Fibroblast of lung (primary cell): ENCODE measurements around the gene RNLS. TPM values are rescaled to one million over a fixed set of nuclear protein-coding genes. Genes with fewer than 3 reads are reported as not detected.

Experiments
- DNase-seq, 2 donors: peaks; one replicate each; pipeline versions ENCODE4 v3.0.0 to v3.0.0-alpha.2; 2010; ENCODE audit warnings: low read depth in 2 of 2
- H2AFZ ChIP-seq: 2 replicates; pipeline ENCODE4 v1.5.1; 2012; ENCODE audit warnings: low read length, control low read depth, inconsistent platforms
- H3K27ac ChIP-seq: 2 replicates; pipeline ENCODE4 v1.5.1; 2011; ENCODE audit warnings: low read length, control low read depth; ENCODE audit not compliant: insufficient read depth
- H3K27me3 ChIP-seq: 2 replicates; pipeline ENCODE4 v1.5.1; 2011; ENCODE audit warnings: mild to moderate bottlenecking, low read length; ENCODE audit not compliant: control insufficient read depth, insufficient read depth
- H3K36me3 ChIP-seq: 2 replicates; pipeline ENCODE4 v1.5.1; 2011; ENCODE audit warnings: low read length; ENCODE audit not compliant: control insufficient read depth, insufficient read depth
- H3K4me1 ChIP-seq: 2 replicates; pipeline ENCODE4 v1.5.1; 2011; ENCODE audit warnings: low read length; ENCODE audit not compliant: control insufficient read depth, insufficient read depth; ENCODE audit errors: extremely low read depth
- H3K4me2 ChIP-seq: 2 replicates; pipeline ENCODE4 v1.5.1; 2011; ENCODE audit warnings: low read length, control low read depth; ENCODE audit not compliant: insufficient read depth; ENCODE audit errors: extremely low read depth
- H3K4me3 ChIP-seq, 4 experiments: fragments of 200-600 bp in 1 of 4; sonication (generic) in 1 of 4; replicated peaks in 1 of 4; 2 replicates each; pipeline ENCODE4 v1.5.1; 2011 to 2016; ENCODE audit warnings: low read length in 4 of 4, low read depth in 3 of 4, mild to moderate bottlenecking in 3 of 4, control low read depth in 2 of 4, inconsistent platforms in 1 of 4, mixed read lengths in 1 of 4; ENCODE audit not compliant: insufficient read depth in 1 of 4; ENCODE audit errors: control extremely low read depth in 1 of 4
- H3K79me2 ChIP-seq: 2 replicates; pipeline ENCODE4 v1.5.1; 2012; ENCODE audit warnings: mild to moderate bottlenecking, low read length, inconsistent platforms; ENCODE audit not compliant: control insufficient read depth, insufficient read depth
- H3K9ac ChIP-seq: 2 replicates; pipeline ENCODE4 v1.5.1; 2011; ENCODE audit warnings: mild to moderate bottlenecking, low read length, control low read depth; ENCODE audit not compliant: insufficient read depth
- H3K9me3 ChIP-seq: 2 replicates; pipeline ENCODE4 v1.5.1; 2012; ENCODE audit warnings: low read depth, low read length; ENCODE audit not compliant: control insufficient read depth, insufficient read depth
- H4K20me1 ChIP-seq: 2 replicates; pipeline ENCODE4 v1.5.1; 2011; ENCODE audit warnings: low read length; ENCODE audit not compliant: control insufficient read depth, insufficient read depth; ENCODE audit errors: extremely low read depth
- EZH2 ChIP-seq: IDR thresholded peaks from 2 replicates; pipeline ENCODE4 v1.5.1; 2012; ENCODE audit warnings: low read length, control low read depth, mild to moderate bottlenecking; ENCODE audit errors: missing control alignments
- polyA plus RNA-seq, 2 donors: library from polyadenylated mRNA; depleted of rRNA in 1 of 2; stranded (reverse) in 1 of 2; unstranded in 1 of 2; fragments of >200 nt; gene quantifications; 2 replicates each; pipeline ENCODE4 v1.2.1, GENCODE V29; 2011 to 2012; ENCODE audit warnings: missing spikeins in 1 of 2
- total RNA-seq: library from RNA; depleted of rRNA; stranded (reverse); fragments of >200 nt; gene quantifications from 2 replicates; pipeline ENCODE4 v1.2.1, GENCODE V29; 2014
- TF ChIP-seq, protein P1 (sequence below), 2 donors: IDR thresholded peaks in 1 of 2; conservative IDR thresholded peaks in 1 of 2; 1 replicate in 1 of 2; 2 replicates in 1 of 2; pipeline ENCODE4 v1.5.1; 2011 to 2012; ENCODE audit warnings: low read length in 2 of 2, control low read depth in 1 of 2, inconsistent platforms in 1 of 2, low read depth in 1 of 2, mild to moderate bottlenecking in 1 of 2

RNLS gene
- total and polyA plus RNA-seq, 2 donors (not counting 1 experiment from before 2014, with no cell fraction given) = 16.5 to 18.4 TPM

DNA sequence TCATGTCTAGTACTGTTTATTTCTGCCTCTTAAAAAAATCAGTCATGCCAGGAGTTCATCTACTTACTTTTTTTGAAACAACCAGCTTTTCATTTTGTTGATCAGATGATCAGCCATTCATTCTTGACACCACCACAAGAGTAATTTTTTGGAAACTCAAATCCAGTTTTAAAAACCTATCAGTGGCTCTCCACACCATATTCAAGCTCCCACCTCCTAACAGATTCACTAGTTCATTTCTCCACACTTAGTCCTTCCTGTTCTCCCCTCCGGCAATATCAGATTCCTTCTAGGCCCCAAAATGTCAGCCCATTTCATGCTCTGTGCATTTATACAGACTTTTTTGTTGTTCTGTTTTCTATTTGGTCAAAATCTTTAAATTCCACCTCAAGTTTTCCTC is 341.6 kb downstream of the RNLS start:
- H3K27ac ChIP-seq = no peak overlapping the region
- no peaks in the 10 kb centered on the region for H3K9me3 ChIP-seq
- H4K20me1 ChIP-seq = no peaks in the 10 kb centered on the region
- TF ChIP-seq EZH2 = no peak
- TF ChIP-seq, protein P1, sequence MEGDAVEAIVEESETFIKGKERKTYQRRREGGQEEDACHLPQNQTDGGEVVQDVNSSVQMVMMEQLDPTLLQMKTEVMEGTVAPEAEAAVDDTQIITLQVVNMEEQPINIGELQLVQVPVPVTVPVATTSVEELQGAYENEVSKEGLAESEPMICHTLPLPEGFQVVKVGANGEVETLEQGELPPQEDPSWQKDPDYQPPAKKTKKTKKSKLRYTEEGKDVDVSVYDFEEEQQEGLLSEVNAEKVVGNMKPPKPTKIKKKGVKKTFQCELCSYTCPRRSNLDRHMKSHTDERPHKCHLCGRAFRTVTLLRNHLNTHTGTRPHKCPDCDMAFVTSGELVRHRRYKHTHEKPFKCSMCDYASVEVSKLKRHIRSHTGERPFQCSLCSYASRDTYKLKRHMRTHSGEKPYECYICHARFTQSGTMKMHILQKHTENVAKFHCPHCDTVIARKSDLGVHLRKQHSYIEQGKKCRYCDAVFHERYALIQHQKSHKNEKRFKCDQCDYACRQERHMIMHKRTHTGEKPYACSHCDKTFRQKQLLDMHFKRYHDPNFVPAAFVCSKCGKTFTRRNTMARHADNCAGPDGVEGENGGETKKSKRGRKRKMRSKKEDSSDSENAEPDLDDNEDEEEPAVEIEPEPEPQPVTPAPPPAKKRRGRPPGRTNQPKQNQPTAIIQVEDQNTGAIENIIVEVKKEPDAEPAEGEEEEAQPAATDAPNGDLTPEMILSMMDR (conservative IDR thresholded peaks at IDR 0.05 in 1 of 2, IDR thresholded peaks at IDR 0.05 in 1 of 2; ENCODE audit: low read depth in 1 of 2, low read length in 2 of 2) = no peak
- H3K9ac ChIP-seq = no peak overlapping the region
- no peak overlapping the region for H2AFZ ChIP-seq
- DNase-seq = no peak
- no peaks in the 10 kb centered on the region for H3K27me3 ChIP-seq
- H3K4me2 ChIP-seq = no peak overlapping the region
- H3K79me2 ChIP-seq = no peaks in the 10 kb centered on the region
- no peaks in the 10 kb centered on the region for H3K36me3 ChIP-seq
- no peak overlapping the region for H3K4me3 ChIP-seq
- H3K4me1 ChIP-seq = peaks cover 20% of the 10 kb centered on the region

- Histone ChIP-seq H3K9me3 (no peaks in the 10 kb centered on the region), H3K4me1 (peaks cover 11% of the 10 kb centered on the region), H3K27ac (no peak overlapping the region), H3K27me3 (no peaks in the 10 kb centered on the region), H3K36me3 (no peaks in the 10 kb centered on the region), H3K4me2 (no peak overlapping the region), H3K9ac (no peak overlapping the region), H3K79me2 (no peaks in the 10 kb centered on the region), H3K4me3 (no peak overlapping the region), H2AFZ (no peak overlapping the region), H4K20me1 (no peaks in the 10 kb centered on the region)
- TF ChIP-seq, protein P1 (conservative IDR thresholded peaks at IDR 0.05 in 1 of 2, IDR thresholded peaks at IDR 0.05 in 1 of 2; ENCODE audit: low read depth in 1 of 2, low read length in 2 of 2) = no peak
- no peak for TF ChIP-seq EZH2
- no peak for DNase-seq
Measured at GRCh38 chr10:88239212-88239611, 343.9 kb downstream of the RNLS start.

DNA sequence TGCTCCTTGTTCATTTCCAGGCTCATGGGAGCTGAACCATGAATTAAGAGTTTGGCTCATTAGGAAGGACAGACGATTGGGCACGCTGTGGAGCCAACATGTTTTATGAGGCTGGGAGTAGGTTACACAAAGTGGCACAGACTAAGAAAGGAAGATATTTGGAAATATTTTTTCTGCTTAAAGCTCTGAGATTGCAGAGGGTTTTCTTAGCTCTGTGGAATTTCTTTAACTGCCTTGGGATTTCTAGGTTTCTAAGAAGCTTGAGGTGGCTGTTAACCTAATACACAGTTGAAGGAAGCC is 344.6 kb downstream of the RNLS start:
- no peak overlapping the region for H3K27ac ChIP-seq
- no peaks in the 10 kb centered on the region for H3K9me3 ChIP-seq
- TF ChIP-seq, protein P1 (conservative IDR thresholded peaks at IDR 0.05 in 1 of 2, IDR thresholded peaks at IDR 0.05 in 1 of 2; ENCODE audit: low read depth in 1 of 2, low read length in 2 of 2) = no peak
- TF ChIP-seq EZH2 = no peak
- no peaks in the 10 kb centered on the region for H3K79me2 ChIP-seq
- H3K4me3 ChIP-seq = no peak overlapping the region
- H3K36me3 ChIP-seq = no peaks in the 10 kb centered on the region
- no peak overlapping the region for H3K9ac ChIP-seq
- no peak overlapping the region for H2AFZ ChIP-seq
- no peak overlapping the region for H3K4me2 ChIP-seq
- H3K4me1 ChIP-seq = peaks cover 5% of the 10 kb centered on the region
- DNase-seq = no peak
- H4K20me1 ChIP-seq = no peaks in the 10 kb centered on the region
- H3K27me3 ChIP-seq = no peaks in the 10 kb centered on the region
